Kidney (tissue), 14 donors: ENCODE measurements around the gene GPC5. TPM values are rescaled to one million over a fixed set of nuclear protein-coding genes. Genes with fewer than 3 reads are reported as not detected.

Source experiments
- DNase-seq, 5 donors: peaks; one replicate each; pipeline ENCODE4 v3.0.0-alpha.2; 2013 to 2020
- FAIRE-seq: peaks from 2 replicates; lab custom pipeline; 2012; peaks lifted over from hg19 to GRCh38; lab: Jason Lieb, UNC
- H3K27ac ChIP-seq, 2 donors: one replicate each; pipeline ENCODE4 v1.7.0; 2013; ENCODE audit warnings: low read depth in 2 of 2, low read length in 2 of 2, inconsistent platforms in 1 of 2
- H3K27me3 ChIP-seq: one replicate; pipeline ENCODE4 v1.7.1; 2013; ENCODE audit warnings: low read length, inconsistent platforms; ENCODE audit not compliant: control insufficient read depth, insufficient read depth
- H3K36me3 ChIP-seq, 3 donors: one replicate each; pipeline versions ENCODE4 v1.7.0 to v1.7.1; 2013; ENCODE audit warnings: low read length in 3 of 3, control low read depth in 1 of 3, inconsistent platforms in 1 of 3; ENCODE audit not compliant: insufficient read depth in 3 of 3, control insufficient read depth in 2 of 3
- H3K4me1 ChIP-seq, 3 donors: one replicate each; pipeline versions ENCODE4 v1.7.0 to v1.7.1; 2013; ENCODE audit warnings: low read length in 3 of 3, inconsistent platforms in 1 of 3, low read depth in 1 of 3; ENCODE audit not compliant: control insufficient read depth in 2 of 3, insufficient read depth in 2 of 3
- H3K4me3 ChIP-seq, 3 donors: one replicate each; pipeline versions ENCODE4 v1.7.0 to v1.8.1; 2013; ENCODE audit warnings: low read length in 3 of 3, control low read depth in 1 of 3, inconsistent platforms in 1 of 3
- H3K9ac ChIP-seq, 3 donors: one replicate each; pipeline versions ENCODE4 v1.7.0 to v1.7.1; 2013; ENCODE audit warnings: low read length in 3 of 3, control low read depth in 1 of 3, inconsistent platforms in 1 of 3
- H3K9me3 ChIP-seq, 3 donors: one replicate each; pipeline versions ENCODE4 v1.7.0 to v1.7.1; 2013; ENCODE audit warnings: low read length in 3 of 3, control low read depth in 1 of 3, inconsistent platforms in 1 of 3; ENCODE audit not compliant: control insufficient read depth in 2 of 3, insufficient read depth in 1 of 3
- intact Hi-C: fragments of 100-400 bp; cut with DNase I; formaldehyde crosslinking; loops from one replicate; pipeline ENCODE4 v1.11.1; 2022
- polyA plus RNA-seq: library from polyadenylated mRNA; stranded (reverse); fragments of 350-450 nt; fragmentation: Illumina TruSeq; extraction: RNeasy Lipid Tissue Mini Kit (QIAGEN cat#74804); gene quantifications from one replicate; pipeline ENCODE4 v1.2.3, GENCODE V29; 2014; ENCODE audit warnings: low read depth, low replicate concordance; ENCODE audit not compliant: insufficient read depth
- total RNA-seq: library from RNA; stranded (reverse); fragmentation: NEBNext Ultra II Directional; extraction: Animal tissue kit (Norgen Biotek cat#: 25700); gene quantifications from one replicate; pipeline ENCODE4 v1.2.1, GENCODE V29; 2021
- TF ChIP-seq, protein P1 (sequence below): IDR thresholded peaks from 3 replicates; pipeline ENCODE4 v1.5.1; 2012; ENCODE audit warnings: mild to moderate bottlenecking, moderate library complexity, borderline replicate concordance; ENCODE audit not compliant: insufficient read depth; ENCODE audit errors: extremely low read depth
- donor health status: control.
- donor health status: control.
- donor health status: control.
- donor health status: control.
- donor health status: control.
- donor health status: DM: yes; HTN: yes; CAD: no.
- donor health status: Normal renal cell carcinoma (clear cell type).

Gene GPC5
- total and polyA plus RNA-seq, 2 donors from 2014 or later = 0.47 to 6.8 TPM

DNA sequence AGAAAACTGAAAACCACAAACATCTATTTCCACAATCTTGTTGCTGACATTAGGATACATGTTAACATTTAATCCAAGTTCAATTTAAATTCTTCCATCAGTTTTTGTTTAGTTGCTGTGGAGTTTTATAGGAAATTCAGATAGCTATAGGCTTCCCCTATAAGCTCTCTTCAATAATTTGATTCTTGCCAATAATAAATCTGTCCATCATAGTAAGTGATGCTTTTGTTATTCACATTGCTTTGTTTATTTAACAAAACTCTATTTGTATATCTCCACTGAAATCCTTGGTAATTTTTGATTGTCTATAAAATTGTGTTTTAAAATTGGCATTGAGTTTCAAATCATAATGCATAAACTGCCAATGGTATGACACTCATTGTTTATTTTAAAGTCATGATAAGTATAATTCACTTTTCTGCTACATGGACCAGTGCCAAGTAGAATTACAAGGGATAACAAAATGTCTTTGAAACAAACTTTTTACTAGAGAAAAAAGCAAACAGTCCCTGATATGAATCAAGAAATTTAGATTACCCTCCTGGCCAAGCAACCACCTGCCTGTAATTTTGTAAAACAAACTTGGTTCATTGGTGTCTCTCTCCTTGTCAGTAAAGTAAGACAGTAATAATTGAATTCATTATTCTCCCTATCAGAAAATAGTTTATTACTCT lies 1250.9 kb downstream of the GPC5 start:
- FAIRE-seq = no peak
- intact Hi-C loops = no loop called here
- Histone ChIP-seq H3K9me3 (no peaks in the 10 kb centered on the region), H3K4me3 (no peak overlapping the region), H3K27ac (no peak overlapping the region), H3K9ac (no peak overlapping the region), H3K4me1 (no peaks in the 10 kb centered on the region), H3K36me3 (no peaks in the 10 kb centered on the region), H3K27me3 (no peaks in the 10 kb centered on the region)
- DNase-seq = no peak
- TF ChIP-seq, protein P1, sequence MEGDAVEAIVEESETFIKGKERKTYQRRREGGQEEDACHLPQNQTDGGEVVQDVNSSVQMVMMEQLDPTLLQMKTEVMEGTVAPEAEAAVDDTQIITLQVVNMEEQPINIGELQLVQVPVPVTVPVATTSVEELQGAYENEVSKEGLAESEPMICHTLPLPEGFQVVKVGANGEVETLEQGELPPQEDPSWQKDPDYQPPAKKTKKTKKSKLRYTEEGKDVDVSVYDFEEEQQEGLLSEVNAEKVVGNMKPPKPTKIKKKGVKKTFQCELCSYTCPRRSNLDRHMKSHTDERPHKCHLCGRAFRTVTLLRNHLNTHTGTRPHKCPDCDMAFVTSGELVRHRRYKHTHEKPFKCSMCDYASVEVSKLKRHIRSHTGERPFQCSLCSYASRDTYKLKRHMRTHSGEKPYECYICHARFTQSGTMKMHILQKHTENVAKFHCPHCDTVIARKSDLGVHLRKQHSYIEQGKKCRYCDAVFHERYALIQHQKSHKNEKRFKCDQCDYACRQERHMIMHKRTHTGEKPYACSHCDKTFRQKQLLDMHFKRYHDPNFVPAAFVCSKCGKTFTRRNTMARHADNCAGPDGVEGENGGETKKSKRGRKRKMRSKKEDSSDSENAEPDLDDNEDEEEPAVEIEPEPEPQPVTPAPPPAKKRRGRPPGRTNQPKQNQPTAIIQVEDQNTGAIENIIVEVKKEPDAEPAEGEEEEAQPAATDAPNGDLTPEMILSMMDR = no peak

DNA sequence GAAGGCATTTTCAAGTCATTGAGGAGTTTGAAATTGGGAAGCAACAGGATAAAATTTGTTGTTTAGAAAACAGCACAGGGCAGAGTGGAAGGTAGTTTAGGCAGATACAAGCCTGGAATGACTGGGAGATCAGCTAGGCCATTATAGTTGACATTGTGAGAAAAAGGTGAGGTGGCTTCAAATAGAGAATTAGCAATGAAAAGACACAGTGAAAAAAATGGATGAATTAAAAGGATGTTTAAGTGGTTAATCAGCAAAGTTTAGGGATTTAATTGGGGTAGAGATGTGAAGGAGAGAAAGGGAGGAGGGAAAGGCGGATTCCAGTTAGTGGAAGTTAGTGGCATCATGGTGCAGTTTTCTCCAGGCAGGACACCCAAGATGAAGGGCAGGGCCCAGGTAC lies 1257.7 kb downstream of the GPC5 start:
- Histone ChIP-seq H3K9me3 (no peaks in the 10 kb centered on the region), H3K4me3 (no peak overlapping the region), H3K27me3 (no peaks in the 10 kb centered on the region), H3K36me3 (no peaks in the 10 kb centered on the region), H3K9ac (no peak overlapping the region), H3K27ac (no peak overlapping the region), H3K4me1 (no peaks in the 10 kb centered on the region)
- intact Hi-C loops = no loop called here
- no peak for DNase-seq
- FAIRE-seq = no peak
- TF ChIP-seq, protein P1 = no peak

DNA sequence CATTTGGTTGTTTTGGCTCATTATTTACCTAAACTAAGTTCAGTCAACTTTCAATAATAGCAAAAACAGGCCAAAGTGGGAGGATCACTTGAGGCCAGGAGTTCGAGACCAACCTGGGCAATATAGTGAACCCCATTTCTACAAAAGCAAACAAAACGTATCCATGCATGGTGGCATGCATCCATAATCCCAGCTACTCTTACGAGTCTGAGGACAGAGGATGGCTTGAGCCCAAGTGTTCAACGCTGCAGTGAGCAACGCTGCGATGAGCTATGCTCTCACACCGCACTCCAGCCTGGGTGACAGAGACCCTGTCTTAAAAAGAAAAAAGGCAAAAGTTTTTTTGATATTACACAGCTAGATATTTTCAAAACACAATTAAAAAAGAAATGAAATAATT lies 1258.2 kb downstream of the GPC5 start:
- H3K27ac ChIP-seq = no peak overlapping the region
- H3K4me1 ChIP-seq = no peaks in the 10 kb centered on the region
- H3K36me3 ChIP-seq = no peaks in the 10 kb centered on the region
- DNase-seq (peak in 2 of 5 donors; percentile 3 to 13), FAIRE-seq (no peak)
- no peaks in the 10 kb centered on the region for H3K9me3 ChIP-seq
- intact Hi-C loops = no loop called here
- no peak overlapping the region for H3K9ac ChIP-seq
- TF ChIP-seq, protein P1 = no peak
- no peak overlapping the region for H3K4me3 ChIP-seq
- no peaks in the 10 kb centered on the region for H3K27me3 ChIP-seq

DNA sequence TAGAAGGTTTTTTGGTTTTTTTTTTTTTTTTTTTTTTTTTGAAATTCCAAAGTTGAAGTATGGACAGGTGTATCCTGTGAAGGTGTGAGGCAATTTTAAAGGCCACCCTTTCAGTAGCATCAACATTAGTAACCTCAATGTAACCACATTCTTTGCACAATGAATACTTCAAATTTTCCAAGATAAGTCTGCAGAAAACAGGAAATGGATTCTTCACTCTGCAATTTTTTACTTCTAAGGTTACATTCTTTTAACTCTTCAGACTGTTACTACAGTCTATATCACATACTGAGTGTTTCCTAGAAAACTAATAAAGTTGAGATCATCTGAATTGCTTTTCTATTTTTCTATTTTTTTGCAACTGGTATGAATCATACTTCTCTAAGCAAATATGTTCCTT lies 1259.1 kb downstream of the GPC5 start:
- Histone ChIP-seq H3K4me3 (no peak overlapping the region), H3K36me3 (no peaks in the 10 kb centered on the region), H3K4me1 (no peaks in the 10 kb centered on the region), H3K9me3 (no peaks in the 10 kb centered on the region), H3K27ac (no peak overlapping the region), H3K9ac (no peak overlapping the region), H3K27me3 (no peaks in the 10 kb centered on the region)
- intact Hi-C loops = no loop called here
- TF ChIP-seq, protein P1 = no peak
- FAIRE-seq (no peak), DNase-seq (no peak)
